ENCODE data around the gene OSTC.
"Not testable (repeated sequence)": the region's sequence is repeated elsewhere in the genome, so short reads cannot be mapped to it uniquely, and the experiment has no call there.

Gene OSTC

DNA sequence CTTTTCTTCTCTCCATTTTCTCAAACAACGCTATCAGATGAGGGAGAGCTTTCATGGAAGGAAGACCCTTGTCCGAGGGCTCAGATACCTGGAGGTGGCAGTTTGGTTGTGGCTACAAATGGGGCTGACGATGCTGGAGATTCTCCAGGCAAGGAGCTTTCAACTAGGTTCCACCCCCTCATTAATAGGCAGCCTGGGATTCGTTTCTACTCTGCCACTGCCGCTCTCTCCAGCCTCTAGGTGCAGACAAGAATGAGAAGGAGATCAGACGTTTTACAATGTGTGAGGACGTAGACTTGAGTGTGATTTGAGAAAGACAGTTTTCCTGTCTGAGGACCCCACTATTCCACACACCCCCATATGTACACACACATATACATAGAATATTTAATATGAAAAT, 59.3 kb downstream of the OSTC start:
- H3K36me3 ChIP-seq (replicated peaks; ENCODE audit: low read depth, low read length) = no peaks in the 10 kb centered on the region
- no peak overlapping the region for H3K9ac ChIP-seq (ENCODE audit: low read length)
- no peak for TF ChIP-seq EZH2phosphoT487 (IDR thresholded peaks at IDR 0.05; ENCODE audit: low read depth)
- TF ChIP-seq, protein P1, sequence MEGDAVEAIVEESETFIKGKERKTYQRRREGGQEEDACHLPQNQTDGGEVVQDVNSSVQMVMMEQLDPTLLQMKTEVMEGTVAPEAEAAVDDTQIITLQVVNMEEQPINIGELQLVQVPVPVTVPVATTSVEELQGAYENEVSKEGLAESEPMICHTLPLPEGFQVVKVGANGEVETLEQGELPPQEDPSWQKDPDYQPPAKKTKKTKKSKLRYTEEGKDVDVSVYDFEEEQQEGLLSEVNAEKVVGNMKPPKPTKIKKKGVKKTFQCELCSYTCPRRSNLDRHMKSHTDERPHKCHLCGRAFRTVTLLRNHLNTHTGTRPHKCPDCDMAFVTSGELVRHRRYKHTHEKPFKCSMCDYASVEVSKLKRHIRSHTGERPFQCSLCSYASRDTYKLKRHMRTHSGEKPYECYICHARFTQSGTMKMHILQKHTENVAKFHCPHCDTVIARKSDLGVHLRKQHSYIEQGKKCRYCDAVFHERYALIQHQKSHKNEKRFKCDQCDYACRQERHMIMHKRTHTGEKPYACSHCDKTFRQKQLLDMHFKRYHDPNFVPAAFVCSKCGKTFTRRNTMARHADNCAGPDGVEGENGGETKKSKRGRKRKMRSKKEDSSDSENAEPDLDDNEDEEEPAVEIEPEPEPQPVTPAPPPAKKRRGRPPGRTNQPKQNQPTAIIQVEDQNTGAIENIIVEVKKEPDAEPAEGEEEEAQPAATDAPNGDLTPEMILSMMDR (IDR thresholded peaks at IDR 0.05; ENCODE audit: low read depth, low read length) = no peak
- H3K27me3 ChIP-seq (ENCODE audit: low read depth, low read length) = no peaks in the 10 kb centered on the region
- H3K79me2 ChIP-seq (ENCODE audit: low read length) = no peaks in the 10 kb centered on the region
- no peaks in the 10 kb centered on the region for H3K4me1 ChIP-seq (ENCODE audit: low read length)
- no peak overlapping the region for H3K27ac ChIP-seq (ENCODE audit: low read length)
- no peaks in the 10 kb centered on the region for H3K9me3 ChIP-seq (ENCODE audit: insufficient read depth, low read length)
- no peak overlapping the region for H3K4me2 ChIP-seq (ENCODE audit: low read length)
- no peak overlapping the region for H3K4me3 ChIP-seq (ENCODE audit: low read length)
- no peak overlapping the region for H2AFZ ChIP-seq (ENCODE audit: low read depth, low read length)
- H4K20me1 ChIP-seq (ENCODE audit: insufficient read depth, low read length) = no peaks in the 10 kb centered on the region

DNA sequence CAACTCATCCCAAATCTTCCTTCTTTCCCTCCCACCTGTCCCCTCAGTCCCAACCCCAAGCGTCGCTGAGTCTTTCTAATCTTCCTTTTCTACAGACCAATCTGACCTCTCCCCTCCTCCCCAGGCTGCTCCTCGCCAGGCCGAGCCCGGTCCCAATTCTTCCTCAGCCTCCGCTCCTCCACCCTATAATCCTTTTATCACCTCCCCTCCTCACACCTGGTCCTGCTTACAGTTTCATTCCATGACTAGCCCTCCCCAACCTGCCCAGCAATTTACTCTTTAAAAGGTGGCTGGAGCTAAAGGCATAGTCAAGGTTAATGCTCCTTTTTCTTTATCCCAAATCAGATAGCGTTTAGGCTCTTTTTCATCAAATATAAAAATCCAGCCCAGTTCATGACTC, 60.2 kb downstream of the OSTC start:
- not testable (repeated sequence) for H3K4me1 ChIP-seq (ENCODE audit: low read length); H3K27me3 ChIP-seq (ENCODE audit: low read depth, low read length); H3K36me3 ChIP-seq (replicated peaks; ENCODE audit: low read depth, low read length); H3K9ac ChIP-seq (ENCODE audit: low read length); H3K79me2 ChIP-seq (ENCODE audit: low read length); H3K4me3 ChIP-seq (ENCODE audit: low read length); H3K4me2 ChIP-seq (ENCODE audit: low read length); H3K9me3 ChIP-seq (ENCODE audit: insufficient read depth, low read length); H4K20me1 ChIP-seq (ENCODE audit: insufficient read depth, low read length); H2AFZ ChIP-seq (ENCODE audit: low read depth, low read length); H3K27ac ChIP-seq (ENCODE audit: low read length)

DNA sequence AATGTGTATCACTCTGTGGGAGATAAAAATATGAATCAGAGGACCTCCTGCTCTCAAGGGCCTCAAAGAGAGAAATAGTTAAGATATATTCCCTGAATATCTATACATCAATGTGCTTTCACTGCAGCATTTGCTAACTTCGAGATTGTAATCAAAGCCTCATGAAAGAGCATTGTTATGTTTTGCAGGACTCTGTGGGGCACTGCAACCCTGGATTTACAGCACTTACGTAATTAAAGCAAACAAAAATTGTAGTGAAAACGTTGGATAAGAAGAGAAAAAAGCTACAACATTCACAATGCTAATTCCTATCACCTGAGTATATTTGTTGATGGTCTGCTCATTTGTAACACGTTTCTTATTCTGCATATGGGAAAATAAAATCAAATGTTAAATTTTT, 64.5 kb downstream of the OSTC start:
- no peaks in the 10 kb centered on the region for H3K9me3 ChIP-seq (ENCODE audit: insufficient read depth, low read length)
- H3K27me3 ChIP-seq (ENCODE audit: low read depth, low read length) = no peaks in the 10 kb centered on the region
- H3K4me3 ChIP-seq (ENCODE audit: low read length) = no peak overlapping the region
- no peak overlapping the region for H3K9ac ChIP-seq (ENCODE audit: low read length)
- no peak overlapping the region for H3K27ac ChIP-seq (ENCODE audit: low read length)
- no peaks in the 10 kb centered on the region for H3K79me2 ChIP-seq (ENCODE audit: low read length)
- no peaks in the 10 kb centered on the region for H3K36me3 ChIP-seq (replicated peaks; ENCODE audit: low read depth, low read length)
- H4K20me1 ChIP-seq (ENCODE audit: insufficient read depth, low read length) = no peaks in the 10 kb centered on the region
- H3K4me1 ChIP-seq (ENCODE audit: low read length) = no peaks in the 10 kb centered on the region
- no peak overlapping the region for H3K4me2 ChIP-seq (ENCODE audit: low read length)
- TF ChIP-seq EZH2phosphoT487 (IDR thresholded peaks at IDR 0.05; ENCODE audit: low read depth) = no peak
- TF ChIP-seq, protein P1 (IDR thresholded peaks at IDR 0.05; ENCODE audit: low read depth, low read length) = no peak
- no peak overlapping the region for H2AFZ ChIP-seq (ENCODE audit: low read depth, low read length)

DNA sequence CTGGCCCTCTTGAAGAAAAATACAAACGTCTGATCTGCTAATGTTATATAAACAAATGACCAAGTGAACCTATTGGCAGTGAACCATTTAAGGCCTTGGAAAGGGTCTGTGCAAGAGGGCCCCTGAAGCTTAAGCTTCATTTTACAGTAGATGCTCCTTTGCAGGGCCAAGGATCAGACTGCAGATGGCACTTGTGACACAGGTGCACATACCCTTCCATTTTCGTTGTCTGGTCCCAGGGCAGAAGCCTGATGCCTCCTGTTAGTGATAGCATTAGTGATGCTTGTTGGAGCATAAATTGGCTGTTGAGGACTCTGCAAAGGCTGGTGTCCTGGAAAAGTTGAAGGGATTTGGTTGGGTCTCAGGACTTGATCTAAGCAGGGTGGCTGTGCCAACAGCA, 65.9 kb downstream of the OSTC start:
- Histone ChIP-seq H3K36me3 (replicated peaks; ENCODE audit: low read depth, low read length) (no peaks in the 10 kb centered on the region), H3K9ac (ENCODE audit: low read length) (no peak overlapping the region)

More for the DNA sequence above, 65.9 kb downstream of the OSTC start:
- no peak overlapping the region for H3K27ac ChIP-seq (ENCODE audit: low read length)
- no peak overlapping the region for H3K4me2 ChIP-seq (ENCODE audit: low read length)
- H3K79me2 ChIP-seq (ENCODE audit: low read length) = no peaks in the 10 kb centered on the region
- H3K4me3 ChIP-seq (ENCODE audit: low read length) = no peak overlapping the region
- no peaks in the 10 kb centered on the region for H4K20me1 ChIP-seq (ENCODE audit: insufficient read depth, low read length)
- H3K4me1 ChIP-seq (ENCODE audit: low read length) = no peaks in the 10 kb centered on the region
- H3K9me3 ChIP-seq (ENCODE audit: insufficient read depth, low read length) = no peaks in the 10 kb centered on the region
- TF ChIP-seq, protein P1 (IDR thresholded peaks at IDR 0.05; ENCODE audit: low read depth, low read length) = peak; percentile 19; the same call in 1 of the 2 replicates
- TF ChIP-seq EZH2phosphoT487 (IDR thresholded peaks at IDR 0.05; ENCODE audit: low read depth) = no peak
- no peaks in the 10 kb centered on the region for H3K27me3 ChIP-seq (ENCODE audit: low read depth, low read length)
- no peak overlapping the region for H2AFZ ChIP-seq (ENCODE audit: low read depth, low read length)
